Activated T-helper 17 cell treated with anti-CD3 and anti-CD28 coated beads, Interleukin-2, amount 50 U/mL, for 72 hours (primary cell): ENCODE results near the gene ULBP2. TPM values are rescaled to one million over a fixed set of nuclear protein-coding genes. Genes with fewer than 3 reads are reported as not detected.
"Not testable (repeated sequence)": the region's sequence is repeated elsewhere in the genome, so short reads cannot be mapped to it uniquely, and the experiment has no call there.

Experiments used
- ATAC-seq: fragments of 150-1000 bp; cut with Tn5 transposase; replicated peaks from 2 replicates; pipeline ENCODE4 v1.10.0; 2021; ENCODE audit warnings: mild to moderate bottlenecking, moderate library complexity
- H3K27ac Mint-ChIP-seq: one replicate; pipeline ENCODE4 v1.8.0; 2022; ENCODE audit warnings: mixed read lengths
- H3K27me3 Mint-ChIP-seq: one replicate; pipeline ENCODE4 v1.8.0; 2022; ENCODE audit warnings: mixed read lengths
- H3K36me3 Mint-ChIP-seq: one replicate; pipeline ENCODE4 v1.8.0; 2022; ENCODE audit warnings: low read depth, mild to moderate bottlenecking, mixed read lengths
- H3K4me1 Mint-ChIP-seq: one replicate; pipeline ENCODE4 v1.8.0; 2022; ENCODE audit warnings: mixed read lengths
- H3K4me3 Mint-ChIP-seq: one replicate; pipeline ENCODE4 v1.8.0; 2022; ENCODE audit warnings: mild to moderate bottlenecking, mixed read lengths
- H3K9me3 Mint-ChIP-seq: one replicate; pipeline ENCODE4 v1.8.0; 2022; ENCODE audit warnings: mixed read lengths
- total RNA-seq, 2 donors: library from RNA; stranded (reverse); gene quantifications; one replicate each; pipeline ENCODE4 v1.2.3, GENCODE V29; 2022

Gene ULBP2
- total RNA-seq, 2 donors from 2014 or later: not detected

DNA sequence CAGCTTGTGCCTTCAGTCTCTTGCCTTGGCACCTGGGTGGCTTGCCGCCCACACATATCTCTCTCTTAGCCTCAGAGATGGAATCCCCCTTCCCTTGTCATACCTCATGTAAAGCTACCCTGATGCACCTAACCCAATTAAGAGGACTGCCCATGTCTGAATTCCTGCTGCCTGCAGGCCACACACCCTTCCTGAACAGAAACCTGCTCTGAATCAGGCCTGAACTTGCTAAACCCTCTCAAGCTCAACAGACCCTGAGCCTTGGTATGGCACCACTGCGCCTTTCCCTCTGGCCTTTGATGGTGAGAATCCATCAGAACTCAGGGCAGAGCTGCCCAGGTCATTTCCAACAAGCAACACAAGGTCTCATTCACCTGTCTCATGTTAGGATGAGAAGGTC, 24.1 kb upstream of the ULBP2 start:
- H3K4me3 Mint-ChIP-seq: no peak overlapping the region
- no peak for ATAC-seq
- H3K9me3 Mint-ChIP-seq: no peaks in the 10 kb centered on the region
- H3K36me3 Mint-ChIP-seq: no peaks in the 10 kb centered on the region
- H3K4me1 Mint-ChIP-seq: peaks cover 7% of the 10 kb centered on the region
- H3K27ac Mint-ChIP-seq: no peak overlapping the region
- H3K27me3 Mint-ChIP-seq: peaks cover 31% of the 10 kb centered on the region

DNA sequence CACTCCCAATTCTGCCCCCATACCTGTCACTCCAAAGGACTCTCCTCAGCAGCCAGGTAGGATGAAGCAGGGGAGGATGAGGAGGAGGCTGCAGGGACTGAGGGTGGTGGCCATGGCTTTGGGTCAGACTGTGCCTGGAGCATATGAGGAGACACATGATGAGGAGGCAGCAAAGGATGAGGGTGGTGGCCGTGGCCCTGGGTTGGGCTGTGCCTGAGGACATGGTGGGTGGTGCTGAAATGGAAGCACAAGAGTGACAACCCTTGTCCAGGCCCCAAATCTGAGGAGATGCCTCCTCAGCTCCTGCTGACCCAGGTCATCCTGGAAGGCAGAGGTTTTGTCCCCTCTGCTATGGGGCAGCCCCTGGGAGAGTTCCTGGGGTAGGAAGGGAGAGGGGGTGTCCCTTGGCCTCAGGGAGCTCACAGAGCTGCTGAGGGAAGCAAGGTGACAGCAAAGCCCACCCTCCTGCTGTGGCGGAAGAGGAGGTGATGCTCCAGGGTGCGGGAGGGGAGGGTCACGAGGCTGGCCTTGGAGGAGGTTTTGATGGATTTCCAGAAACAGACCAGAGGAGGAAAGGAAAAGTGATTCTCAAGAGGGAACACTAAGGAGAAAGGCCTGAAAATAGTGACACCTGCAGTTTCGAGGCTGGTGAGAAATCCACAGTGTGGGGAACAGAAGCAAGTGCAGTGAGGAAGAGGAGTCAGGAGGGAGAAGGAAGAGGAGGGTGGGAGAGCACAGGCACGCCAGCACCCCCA, 23.5 kb upstream of the ULBP2 start:
- H3K9me3 Mint-ChIP-seq: no peaks in the 10 kb centered on the region
- no peak overlapping the region for H3K4me3 Mint-ChIP-seq
- H3K27me3 Mint-ChIP-seq: peaks cover 37% of the 10 kb centered on the region
- no peak for ATAC-seq
- no peak overlapping the region for H3K27ac Mint-ChIP-seq
- peaks cover 8% of the 10 kb centered on the region for H3K4me1 Mint-ChIP-seq
- no peaks in the 10 kb centered on the region for H3K36me3 Mint-ChIP-seq

DNA sequence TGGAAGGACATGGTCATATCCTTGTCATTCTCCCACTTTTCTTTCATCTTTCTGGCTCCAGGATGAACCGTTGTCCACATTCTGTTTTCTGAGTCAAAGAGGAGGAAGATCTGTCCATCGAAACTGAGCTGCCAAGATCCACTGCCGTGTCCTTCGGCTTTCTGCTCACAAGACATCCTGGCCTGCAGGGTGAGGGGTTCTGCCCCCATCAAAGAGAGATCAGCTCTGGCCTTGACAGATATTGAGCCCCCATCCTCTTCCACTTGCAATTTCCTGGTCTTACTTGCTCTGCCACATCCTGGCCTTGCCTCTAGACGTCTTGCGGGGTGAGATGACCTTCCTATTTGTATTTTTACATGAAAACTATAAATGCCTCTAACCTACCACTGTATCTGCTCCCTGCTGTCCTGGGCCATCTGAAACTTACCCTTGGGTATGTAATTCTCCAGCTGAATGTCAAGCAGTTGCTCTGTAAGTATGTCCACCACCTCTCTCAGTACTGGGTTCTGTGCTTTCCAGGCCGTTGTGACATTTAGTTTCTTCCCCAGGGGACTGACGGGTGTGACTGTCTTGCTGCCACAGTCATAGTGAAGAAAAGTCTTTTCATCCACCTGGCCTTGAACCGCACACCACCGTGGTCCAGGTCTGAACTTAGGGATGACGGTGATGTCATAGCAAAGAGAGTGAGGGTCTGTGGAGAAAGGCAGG, 22.5 kb upstream of the ULBP2 start:
- H3K4me3 Mint-ChIP-seq, H3K27ac Mint-ChIP-seq, H3K9me3 Mint-ChIP-seq, ATAC-seq, H3K36me3 Mint-ChIP-seq: not testable (repeated sequence)
- Mint-ChIP-seq H3K27me3 (peaks cover 37% of the 10 kb centered on the region), H3K4me1 (peaks cover 10% of the 10 kb centered on the region)

DNA sequence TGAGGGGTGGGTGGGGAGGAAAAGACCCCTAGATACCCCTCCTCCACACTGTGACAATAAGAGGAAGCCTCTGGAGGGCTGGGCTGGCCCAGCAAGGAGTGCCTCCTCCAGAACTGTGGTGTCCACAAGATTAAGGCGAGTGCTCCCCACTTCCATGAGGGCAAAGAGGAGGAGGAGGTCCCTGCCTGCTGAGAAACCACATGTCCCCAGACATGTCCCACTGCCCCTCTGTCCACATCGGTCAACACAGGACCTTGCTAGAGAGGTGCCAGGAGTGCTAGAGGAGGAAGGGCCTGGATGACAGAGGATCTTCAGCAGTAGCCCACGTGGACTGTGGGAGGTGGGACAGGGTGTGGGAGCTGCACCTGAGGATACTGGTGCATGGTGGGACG, 22.0 kb upstream of the ULBP2 start:
- H3K27me3 Mint-ChIP-seq: peaks cover 40% of the 10 kb centered on the region
- no peak overlapping the region for H3K27ac Mint-ChIP-seq
- H3K4me1 Mint-ChIP-seq: peaks cover 10% of the 10 kb centered on the region
- no peaks in the 10 kb centered on the region for H3K9me3 Mint-ChIP-seq
- H3K4me3 Mint-ChIP-seq: no peak overlapping the region
- ATAC-seq: no peak
- H3K36me3 Mint-ChIP-seq: no peaks in the 10 kb centered on the region

DNA sequence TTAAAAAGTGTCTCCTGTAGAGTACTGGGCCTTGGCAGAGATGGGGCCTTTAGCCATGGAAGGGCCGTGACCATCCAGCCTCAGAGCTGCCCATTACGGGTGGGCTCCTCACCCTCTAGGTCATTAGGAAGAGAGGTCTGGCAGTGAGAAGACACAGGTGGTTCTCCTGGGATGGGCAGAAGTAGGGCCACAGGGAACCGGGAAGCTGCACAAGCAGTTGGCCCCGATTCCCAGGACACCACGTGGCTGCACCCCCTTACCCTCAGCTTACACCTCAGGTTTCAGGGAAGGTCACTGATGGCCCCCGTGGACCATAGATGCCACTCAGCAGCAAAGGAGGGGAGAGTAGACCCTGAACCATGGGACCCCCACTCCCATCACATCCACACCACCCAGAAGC, 20.5 kb upstream of the ULBP2 start:
- Mint-ChIP-seq H3K36me3 (no peaks in the 10 kb centered on the region), H3K4me3 (peak overlapping the region; percentile 82), H3K4me1 (peaks cover 17% of the 10 kb centered on the region), H3K27me3 (peaks cover 49% of the 10 kb centered on the region), H3K27ac (no peak overlapping the region), H3K9me3 (no peaks in the 10 kb centered on the region)
- ATAC-seq: no peak

DNA sequence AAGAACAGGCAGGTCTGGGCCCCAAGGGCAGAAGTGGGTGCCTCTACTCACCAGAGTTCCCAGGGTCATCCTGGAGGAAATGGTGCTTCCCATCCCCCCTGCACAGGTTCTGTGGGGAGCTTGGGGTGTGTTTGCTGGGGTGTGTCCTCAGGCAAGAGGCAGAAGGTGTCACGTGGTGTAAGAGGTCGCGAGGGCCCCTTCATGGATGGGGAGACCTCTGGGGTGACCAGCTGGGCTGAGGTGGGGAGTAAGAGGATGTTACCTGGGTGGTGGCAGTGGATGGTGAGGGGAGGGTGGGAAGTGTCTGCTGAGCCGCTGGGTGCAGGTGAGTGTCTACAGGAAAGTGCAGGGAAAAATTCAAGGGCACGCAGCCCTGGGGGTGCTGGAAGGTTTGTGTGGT, 19.7 kb upstream of the ULBP2 start:
- peaks cover 51% of the 10 kb centered on the region for H3K27me3 Mint-ChIP-seq
- H3K9me3 Mint-ChIP-seq, ATAC-seq, H3K27ac Mint-ChIP-seq, H3K36me3 Mint-ChIP-seq: not testable (repeated sequence)
- peak overlapping the region; percentile 82 for H3K4me3 Mint-ChIP-seq
- peaks cover 18% of the 10 kb centered on the region for H3K4me1 Mint-ChIP-seq

DNA sequence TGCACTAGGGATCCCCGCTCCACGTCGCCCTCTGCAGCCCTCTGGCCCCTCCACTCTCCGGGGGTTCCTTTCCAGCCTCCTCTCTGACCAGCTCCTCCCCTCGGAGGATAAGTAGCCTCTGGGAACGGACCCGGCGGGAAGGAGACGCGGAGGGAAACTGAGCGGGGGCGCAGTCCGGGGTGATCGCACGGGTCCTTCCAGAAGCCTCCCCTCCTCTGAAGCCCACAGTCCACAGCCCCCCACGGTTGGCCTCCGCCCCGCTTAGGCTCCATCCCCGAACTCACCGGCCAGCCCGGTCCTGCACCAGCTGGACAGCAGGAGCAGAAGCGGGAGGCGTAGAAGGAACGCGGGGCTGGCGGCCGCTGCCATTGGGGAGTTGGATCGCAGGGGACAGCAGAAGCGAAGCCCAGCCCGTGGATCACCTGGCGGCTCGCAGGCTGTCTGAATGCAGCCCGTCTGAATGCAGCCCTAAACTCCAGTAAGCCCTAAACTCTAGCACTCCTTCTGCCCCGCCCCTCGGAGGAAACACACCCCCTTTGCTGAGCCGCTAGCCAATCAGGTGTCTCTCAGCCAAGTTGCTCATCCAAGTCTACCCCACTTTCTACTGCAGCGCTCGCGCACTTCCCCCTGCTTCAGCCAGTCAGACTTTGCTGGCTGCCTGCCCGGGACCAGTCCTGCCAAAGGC, 19.0 kb upstream of the ULBP2 start, which contains the start of gene RAET1G:
RAET1G (minus strand) TSS at position 480 of the 685 bp plus-strand sequence; CDS start at position 369, 111 bp downstream.
- Mint-ChIP-seq H3K4me1 (peaks cover 18% of the 10 kb centered on the region), H3K9me3 (no peaks in the 10 kb centered on the region), H3K4me3 (peak within 1 kb of the TSS; percentile 82), H3K27ac (no peak within 1 kb of the TSS), H3K27me3 (peaks cover 57% of the 10 kb centered on the region), H3K36me3 (no peaks in the 10 kb centered on the region)
- peak; percentile 95 for ATAC-seq

DNA sequence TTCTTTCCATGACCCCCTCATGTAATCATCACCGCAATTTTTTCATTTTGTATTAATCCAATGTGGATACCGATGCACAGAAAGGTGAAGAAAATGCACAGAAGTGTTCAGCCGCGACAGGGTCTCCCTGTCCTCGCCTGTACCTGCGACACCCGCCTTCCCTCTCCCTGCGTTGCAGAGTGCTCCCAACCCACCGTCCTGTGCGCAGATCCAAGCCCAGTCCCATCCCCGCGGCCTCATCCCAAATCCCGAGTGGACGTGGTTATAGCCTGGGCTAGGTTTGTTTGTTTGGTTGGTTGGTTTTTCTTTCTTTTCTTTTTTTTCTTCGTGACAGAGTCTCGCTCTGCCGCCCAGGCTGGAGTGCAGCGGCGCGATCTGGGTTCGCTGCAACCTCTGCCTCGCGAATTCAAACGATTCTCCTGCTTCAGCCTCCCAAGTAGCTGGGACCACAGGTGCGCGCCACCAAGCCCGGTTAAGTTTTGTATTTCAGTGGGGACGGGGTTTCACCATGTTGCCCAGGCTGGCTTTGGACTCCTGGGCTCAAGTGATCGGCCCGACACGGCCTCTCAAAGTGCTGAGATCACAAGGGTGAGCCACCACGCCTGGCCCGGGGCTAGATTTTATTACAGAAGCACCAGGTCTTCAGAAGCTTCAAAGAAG, 18.4 kb upstream of the ULBP2 start:
- Mint-ChIP-seq H3K9me3 (no peaks in the 10 kb centered on the region), H3K27ac (no peak overlapping the region), H3K4me1 (peaks cover 18% of the 10 kb centered on the region), H3K27me3 (peaks cover 62% of the 10 kb centered on the region), H3K36me3 (no peaks in the 10 kb centered on the region), H3K4me3 (peak overlapping the region; percentile 82)
- peak; percentile 24 for ATAC-seq

DNA sequence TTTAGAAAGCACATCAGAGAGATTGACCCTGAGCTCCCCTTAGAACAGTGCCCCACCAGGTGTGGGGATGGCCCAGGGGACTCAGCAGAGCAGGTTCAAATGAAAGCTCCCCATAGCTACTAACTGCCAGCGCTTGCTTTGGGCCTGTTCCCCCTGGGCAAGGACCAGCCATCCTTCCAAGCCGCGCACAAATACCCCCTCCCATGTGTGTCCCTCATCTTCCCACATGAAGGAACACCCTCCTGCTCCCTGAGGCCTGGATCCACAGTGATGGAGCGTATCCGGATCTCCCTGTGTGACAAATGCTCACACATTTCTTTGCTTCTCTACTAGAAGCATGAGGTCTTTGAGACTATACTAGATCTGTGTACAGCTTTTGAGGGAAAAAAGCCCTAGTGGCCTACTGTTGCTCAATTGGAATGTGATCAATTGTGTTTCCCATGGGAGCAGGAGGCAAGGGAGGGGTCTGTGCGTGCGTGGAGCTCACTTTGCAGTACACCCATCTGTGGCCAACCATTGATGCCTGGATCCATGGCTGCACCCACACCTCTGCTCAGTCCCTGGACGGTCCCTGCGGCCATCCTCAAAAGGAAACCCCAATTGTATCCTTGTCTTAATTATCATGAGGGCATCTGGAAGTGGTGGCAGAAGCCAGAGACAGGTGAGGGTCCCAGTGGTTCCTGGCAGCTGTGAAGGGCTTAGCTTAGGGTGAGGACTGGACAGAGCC, 17.4 kb upstream of the ULBP2 start:
- H3K9me3 Mint-ChIP-seq: no peaks in the 10 kb centered on the region
- peaks cover 68% of the 10 kb centered on the region for H3K27me3 Mint-ChIP-seq
- peak overlapping the region; percentile 82 for H3K4me3 Mint-ChIP-seq
- H3K36me3 Mint-ChIP-seq: no peaks in the 10 kb centered on the region
- no peak for ATAC-seq
- H3K27ac Mint-ChIP-seq: no peak overlapping the region
- peaks cover 18% of the 10 kb centered on the region for H3K4me1 Mint-ChIP-seq

DNA sequence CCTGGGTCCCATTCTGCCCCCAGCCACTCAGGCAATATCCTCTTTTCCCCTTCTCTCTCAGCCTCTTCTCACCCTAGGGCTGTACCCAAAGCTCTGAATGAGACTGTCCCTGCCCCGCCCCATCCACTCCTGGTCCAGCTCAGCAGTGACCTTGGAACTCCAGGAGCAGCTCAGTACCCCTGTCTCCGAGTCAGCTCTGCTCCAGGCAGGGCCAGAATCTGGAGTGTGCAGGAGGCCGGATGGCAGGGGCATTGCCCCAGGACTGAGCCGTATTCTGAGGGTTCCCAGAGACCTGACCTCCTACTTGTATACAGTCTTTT, 16.9 kb upstream of the ULBP2 start:
- peaks cover 18% of the 10 kb centered on the region for H3K4me1 Mint-ChIP-seq
- H3K36me3 Mint-ChIP-seq: no peaks in the 10 kb centered on the region
- no peak for ATAC-seq
- H3K27me3 Mint-ChIP-seq: peaks cover 73% of the 10 kb centered on the region
- H3K4me3 Mint-ChIP-seq: peak overlapping the region; percentile 58
- H3K27ac Mint-ChIP-seq: no peak overlapping the region
- no peaks in the 10 kb centered on the region for H3K9me3 Mint-ChIP-seq

DNA sequence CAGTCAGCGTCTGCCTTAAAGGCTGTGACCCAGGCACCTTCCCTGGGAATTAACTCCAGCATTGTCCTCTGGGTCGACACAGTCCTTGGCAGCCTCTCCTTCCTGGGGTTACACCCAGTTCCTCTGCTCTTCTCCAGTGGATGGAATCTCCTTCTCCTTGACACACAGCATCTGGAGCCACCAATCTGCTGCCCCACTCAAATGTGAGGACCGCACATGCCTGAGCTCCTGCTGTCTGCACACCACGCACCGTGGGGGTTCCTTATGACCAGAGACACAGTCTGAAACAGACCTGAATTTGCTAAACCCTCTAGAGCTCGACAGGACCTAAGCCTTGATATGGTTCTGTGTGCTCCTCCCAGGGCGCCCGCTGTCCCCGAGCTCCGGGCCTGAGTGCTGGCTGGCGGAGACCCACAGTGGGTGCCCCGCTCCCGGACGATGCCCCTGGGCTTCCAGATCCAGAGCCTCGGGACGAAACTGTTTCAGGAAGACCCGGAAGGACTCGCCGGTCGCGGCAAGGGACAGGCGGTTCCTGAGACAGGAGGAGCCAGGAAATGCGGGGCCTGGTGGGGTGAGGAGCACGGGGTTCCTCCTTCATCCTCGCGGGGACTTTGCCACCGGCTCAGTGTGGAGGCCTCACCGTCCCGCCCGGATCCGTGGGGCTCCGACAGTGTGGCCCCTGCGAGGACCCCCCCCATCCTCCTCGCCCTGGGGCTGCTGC, 16.4 kb upstream of the ULBP2 start:
- ATAC-seq: no peak

DNA sequence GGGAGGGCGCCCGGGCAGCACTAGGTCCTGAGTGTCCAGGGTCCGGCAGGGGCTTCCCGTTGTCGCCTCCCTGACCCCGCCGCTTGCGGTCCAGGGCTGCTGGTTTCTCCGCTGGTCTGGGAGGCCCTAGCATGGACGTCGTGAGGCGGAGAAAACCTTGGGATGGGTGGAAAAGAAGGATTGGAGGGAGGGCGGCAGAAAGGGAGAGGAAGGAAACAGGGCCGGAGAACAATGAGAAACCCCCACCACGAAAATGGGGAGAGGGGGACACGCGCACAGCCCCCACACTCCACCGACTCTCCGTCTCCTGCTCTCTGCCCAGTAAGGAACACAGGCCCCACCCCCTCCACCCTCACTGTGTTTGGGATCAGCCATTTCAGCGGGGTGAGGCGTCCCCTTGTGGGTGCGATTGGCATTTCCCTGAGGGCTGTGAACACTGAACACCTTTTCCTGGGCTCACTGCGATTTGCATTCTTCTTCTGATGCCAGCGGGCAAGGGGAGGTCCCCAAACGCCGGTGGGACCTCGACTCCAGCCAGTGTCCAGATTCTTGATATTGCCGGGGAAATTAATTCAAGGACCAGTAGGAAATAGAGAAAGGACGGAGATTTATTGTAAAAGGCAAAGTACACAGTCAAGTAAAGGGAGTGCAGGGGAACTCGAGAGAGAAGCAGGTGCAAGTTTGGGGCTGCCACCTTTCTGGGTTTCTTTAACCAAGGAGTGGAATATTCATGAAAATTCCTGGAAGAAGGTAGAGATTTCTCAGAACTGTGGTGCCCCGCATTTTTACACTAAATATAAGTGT, 15.6 kb upstream of the ULBP2 start:
- Mint-ChIP-seq H3K4me1 (peaks cover 18% of the 10 kb centered on the region), H3K4me3 (peak overlapping the region; percentile 58), H3K9me3 (no peaks in the 10 kb centered on the region), H3K27me3 (peaks cover 75% of the 10 kb centered on the region), H3K36me3 (no peaks in the 10 kb centered on the region), H3K27ac (no peak overlapping the region)
- peak; percentile 82 for ATAC-seq

More for the DNA sequence above, 16.4 kb upstream of the ULBP2 start:
- Mint-ChIP-seq H3K4me3 (peak overlapping the region; percentile 58), H3K9me3 (no peaks in the 10 kb centered on the region), H3K36me3 (no peaks in the 10 kb centered on the region), H3K27me3 (peaks cover 75% of the 10 kb centered on the region), H3K27ac (no peak overlapping the region), H3K4me1 (peaks cover 18% of the 10 kb centered on the region)

DNA sequence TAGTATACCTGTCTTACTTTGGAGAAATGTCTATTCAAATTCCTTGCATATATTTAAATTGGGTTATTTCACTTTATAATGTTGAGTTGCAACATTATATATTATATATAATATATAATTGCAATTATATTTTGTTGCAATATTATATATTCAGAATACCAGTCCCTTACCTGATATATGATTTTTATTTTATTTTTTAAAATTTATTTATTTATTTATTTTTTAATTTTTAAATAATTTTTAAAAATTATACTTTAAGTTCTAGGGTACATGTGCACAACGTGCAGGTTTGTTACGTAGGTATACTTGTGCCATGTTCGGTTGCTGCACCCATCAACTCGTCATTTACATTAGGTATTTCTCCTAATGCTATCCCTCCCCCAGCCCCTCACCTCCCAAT, 14.8 kb upstream of the ULBP2 start:
- not testable (repeated sequence) for H3K27ac Mint-ChIP-seq, H3K36me3 Mint-ChIP-seq, H3K9me3 Mint-ChIP-seq, ATAC-seq, H3K4me3 Mint-ChIP-seq
- Mint-ChIP-seq H3K27me3 (peaks cover 77% of the 10 kb centered on the region), H3K4me1 (peaks cover 15% of the 10 kb centered on the region)
